ENCODE data around the gene PSEN2.

The PSEN2 gene

GRCh38 chr1:226865590-226865989 lies 4.8 kb upstream of the PSEN2 start:
- DNase-seq = no peak

- DNase-seq = no peak
Measured at GRCh38 chr1:226867461-226868054, 2.9 kb upstream of the PSEN2 start.

- DNase-seq = no peak
Measured at GRCh38 chr1:226868726-226869125, 1.7 kb upstream of the PSEN2 start.

- no peak for DNase-seq
Measured at GRCh38 chr1:226870026-226870400, 403 bp upstream of the PSEN2 start.

GRCh38 chr1:226871636-226872327 lies 1.4 kb downstream of the PSEN2 start:
- no peak for DNase-seq

- no peak for DNase-seq
Measured at GRCh38 chr1:226872437-226872836, 2.0 kb downstream of the PSEN2 start.

GRCh38 chr1:226873771-226874578 lies 3.6 kb downstream of the PSEN2 start:
- DNase-seq = no peak

GRCh38 chr1:226874579-226875425 lies 4.4 kb downstream of the PSEN2 start:
- no peak for DNase-seq

- no peak for DNase-seq
Measured at GRCh38 chr1:226875641-226876295, 5.4 kb downstream of the PSEN2 start.

GRCh38 chr1:226877669-226878068 lies 7.3 kb downstream of the PSEN2 start:
- no peak for DNase-seq

GRCh38 chr1:226880372-226881287 lies 10.2 kb downstream of the PSEN2 start:
- DNase-seq = peak; percentile 16

- DNase-seq = peak; percentile 21
Measured at GRCh38 chr1:226881515-226882185, 11.2 kb downstream of the PSEN2 start.

- peak; percentile 23 for DNase-seq
Measured at GRCh38 chr1:226882187-226882586, 11.8 kb downstream of the PSEN2 start.

GRCh38 chr1:226882631-226883409 lies 12.4 kb downstream of the PSEN2 start:
- no peak for DNase-seq

- no peak for DNase-seq
Measured at GRCh38 chr1:226883630-226884029, 13.2 kb downstream of the PSEN2 start.

GRCh38 chr1:226884116-226884625 lies 13.8 kb downstream of the PSEN2 start:
- DNase-seq = no peak

GRCh38 chr1:226884966-226885820 lies 14.8 kb downstream of the PSEN2 start:
- DNase-seq = no peak

- DNase-seq = no peak
Measured at GRCh38 chr1:226886122-226886901, 15.9 kb downstream of the PSEN2 start.
